ENCODE results near the gene PTGER1.

The PTGER1 gene

GRCh38 chr19:14450168-14450874 is 24.8 kb downstream of the PTGER1 start (continued):
- no peak for TF ChIP-seq POU6F1 (CRISPR knock-in tag; IDR thresholded peaks at IDR 0.05; ENCODE audit: borderline replicate concordance, low read depth)

- ATAC-seq, result no peak
- no peak for TF ChIP-seq BACH2 (CRISPR knock-in tag; IDR thresholded peaks at IDR 0.05; ENCODE audit: borderline replicate concordance)
- TF ChIP-seq SNAI2 (CRISPR knock-in tag; IDR thresholded peaks at IDR 0.05), result no peak
- TF ChIP-seq ARNTL (CRISPR knock-in tag; IDR thresholded peaks at IDR 0.05; ENCODE audit: borderline replicate concordance, low read depth), result no peak
- TF ChIP-seq CREB5 (CRISPR knock-in tag; IDR thresholded peaks at IDR 0.05; ENCODE audit: low read depth), result no peak
- TF ChIP-seq ZNF565 (CRISPR knock-in tag; conservative IDR thresholded peaks at IDR 0.05; ENCODE audit: low read depth), result no peak
Measured at GRCh38 chr19:14449321-14449720, 25.8 kb downstream of the PTGER1 start.

- no peak for ATAC-seq
- TF ChIP-seq ZFP30 (CRISPR knock-in tag; IDR thresholded peaks at IDR 0.05), result no peak
- no peak for TF ChIP-seq RARB (CRISPR knock-in tag; IDR thresholded peaks at IDR 0.05)
- no peak for TF ChIP-seq TSHZ2 (CRISPR knock-in tag; IDR thresholded peaks at IDR 0.05)
- TF ChIP-seq ESRRG (CRISPR knock-in tag; IDR thresholded peaks at IDR 0.05), result no peak
- no peak for TF ChIP-seq ZNF70 (CRISPR knock-in tag; IDR thresholded peaks at IDR 0.05)
- TF ChIP-seq, protein P1, sequence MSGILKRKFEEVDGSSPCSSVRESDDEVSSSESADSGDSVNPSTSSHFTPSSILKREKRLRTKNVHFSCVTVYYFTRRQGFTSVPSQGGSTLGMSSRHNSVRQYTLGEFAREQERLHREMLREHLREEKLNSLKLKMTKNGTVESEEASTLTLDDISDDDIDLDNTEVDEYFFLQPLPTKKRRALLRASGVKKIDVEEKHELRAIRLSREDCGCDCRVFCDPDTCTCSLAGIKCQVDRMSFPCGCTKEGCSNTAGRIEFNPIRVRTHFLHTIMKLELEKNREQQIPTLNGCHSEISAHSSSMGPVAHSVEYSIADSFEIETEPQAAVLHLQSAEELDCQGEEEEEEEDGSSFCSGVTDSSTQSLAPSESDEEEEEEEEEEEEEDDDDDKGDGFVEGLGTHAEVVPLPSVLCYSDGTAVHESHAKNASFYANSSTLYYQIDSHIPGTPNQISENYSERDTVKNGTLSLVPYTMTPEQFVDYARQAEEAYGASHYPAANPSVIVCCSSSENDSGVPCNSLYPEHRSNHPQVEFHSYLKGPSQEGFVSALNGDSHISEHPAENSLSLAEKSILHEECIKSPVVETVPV (CRISPR knock-in tag; IDR thresholded peaks at IDR 0.05), result no peak
- no peak for TF ChIP-seq ISL1 (CRISPR knock-in tag; IDR thresholded peaks at IDR 0.05)
- no peak for TF ChIP-seq TCF4 (CRISPR knock-in tag; IDR thresholded peaks at IDR 0.05; ENCODE audit: borderline replicate concordance)
- no peak for TF ChIP-seq GLIS3 (CRISPR knock-in tag; IDR thresholded peaks at IDR 0.05)
Measured at GRCh38 chr19:14446336-14447036, 28.7 kb downstream of the PTGER1 start.

GRCh38 chr19:14443632-14444216 is 31.4 kb downstream of the PTGER1 start:
- TF ChIP-seq ZFP30 (CRISPR knock-in tag; IDR thresholded peaks at IDR 0.05), result no peak
- TF ChIP-seq BACH2 (CRISPR knock-in tag; IDR thresholded peaks at IDR 0.05; ENCODE audit: borderline replicate concordance), result no peak
- TF ChIP-seq TOX (CRISPR knock-in tag; IDR thresholded peaks at IDR 0.05; ENCODE audit: borderline replicate concordance), result no peak
- no peak for TF ChIP-seq ESRRG (CRISPR knock-in tag; IDR thresholded peaks at IDR 0.05)
- no peak for TF ChIP-seq ZFP3 (CRISPR knock-in tag; IDR thresholded peaks at IDR 0.05)
- no peak for TF ChIP-seq OSR1 (CRISPR knock-in tag; IDR thresholded peaks at IDR 0.05)
- no peak for TF ChIP-seq ZNF8 (CRISPR knock-in tag; IDR thresholded peaks at IDR 0.05)
- TF ChIP-seq ARNTL (CRISPR knock-in tag; IDR thresholded peaks at IDR 0.05; ENCODE audit: borderline replicate concordance, low read depth), result no peak
- TF ChIP-seq PATZ1 (CRISPR knock-in tag; IDR thresholded peaks at IDR 0.05; ENCODE audit: borderline replicate concordance), result no peak
- no peak for TF ChIP-seq CSDC2 (CRISPR knock-in tag; IDR thresholded peaks at IDR 0.05)
- TF ChIP-seq RARB (CRISPR knock-in tag; IDR thresholded peaks at IDR 0.05), result no peak
- no peak for TF ChIP-seq TSHZ2 (CRISPR knock-in tag; IDR thresholded peaks at IDR 0.05)
- TF ChIP-seq ZNF565 (CRISPR knock-in tag; conservative IDR thresholded peaks at IDR 0.05; ENCODE audit: low read depth), result no peak
- no peak for TF ChIP-seq GLIS3 (CRISPR knock-in tag; IDR thresholded peaks at IDR 0.05)
- no peak for ATAC-seq

Data from SK-N-SH treated with all-trans-retinoic acid at 6 μM for 48 hours (cell line).